NCI-H2171 treated with DMSO at 0.1 percent for 48 hours (cell line): ENCODE data around the gene RASAL1.
A peak's percentile ranks its signal among the peaks of the same experiment; 100 is the strongest.

ENCODE experiments used
- DNase-seq: peaks from one replicate; lab custom pipeline; 2025; lab: John Stamatoyannopoulos, UW

RASAL1 gene

GRCh38 chr12:113097716-113098440 is 37.7 kb downstream of the RASAL1 start:
- peak; percentile 97 for DNase-seq

- DNase-seq: peak; percentile 76
Measured at GRCh38 chr12:113096675-113097461, 38.7 kb downstream of the RASAL1 start.

DNA sequence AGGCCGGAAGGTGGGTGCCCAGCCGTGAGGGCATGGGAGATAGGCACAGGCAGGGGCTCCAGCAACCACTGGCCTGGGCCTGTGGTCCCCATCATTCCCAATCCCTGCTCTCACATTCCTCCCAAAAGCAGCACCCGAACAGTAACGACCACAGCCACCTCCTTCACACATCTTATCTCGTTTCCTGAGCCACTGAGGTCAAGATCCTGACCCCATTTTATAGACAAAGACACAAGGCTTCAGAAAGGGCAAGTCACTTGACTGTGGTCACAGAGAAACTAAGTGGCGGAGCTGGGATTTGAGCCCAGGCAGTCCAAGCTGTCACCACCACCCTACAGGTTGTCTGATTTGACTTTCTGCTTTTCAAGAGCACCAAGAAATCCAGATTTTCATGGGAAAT is 40.2 kb downstream of the RASAL1 start:
- no peak for DNase-seq

DNA sequence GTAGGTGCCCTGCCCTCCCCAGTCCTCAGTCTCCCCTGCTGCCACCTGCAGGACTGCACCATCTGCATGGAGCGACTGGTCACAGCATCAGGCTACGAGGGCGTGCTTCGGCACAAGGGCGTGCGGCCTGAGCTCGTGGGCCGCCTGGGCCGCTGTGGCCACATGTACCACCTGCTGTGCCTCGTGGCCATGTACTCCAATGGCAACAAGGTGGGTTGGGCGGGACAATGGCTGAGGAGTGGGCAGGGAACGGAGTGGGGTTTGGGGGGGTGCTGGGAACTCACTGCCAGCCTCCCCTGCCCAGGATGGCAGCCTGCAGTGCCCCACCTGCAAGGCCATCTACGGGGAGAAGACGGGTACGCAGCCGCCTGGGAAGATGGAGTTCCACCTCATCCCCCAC is 40.8 kb downstream of the RASAL1 start:
- no peak for DNase-seq

DNA sequence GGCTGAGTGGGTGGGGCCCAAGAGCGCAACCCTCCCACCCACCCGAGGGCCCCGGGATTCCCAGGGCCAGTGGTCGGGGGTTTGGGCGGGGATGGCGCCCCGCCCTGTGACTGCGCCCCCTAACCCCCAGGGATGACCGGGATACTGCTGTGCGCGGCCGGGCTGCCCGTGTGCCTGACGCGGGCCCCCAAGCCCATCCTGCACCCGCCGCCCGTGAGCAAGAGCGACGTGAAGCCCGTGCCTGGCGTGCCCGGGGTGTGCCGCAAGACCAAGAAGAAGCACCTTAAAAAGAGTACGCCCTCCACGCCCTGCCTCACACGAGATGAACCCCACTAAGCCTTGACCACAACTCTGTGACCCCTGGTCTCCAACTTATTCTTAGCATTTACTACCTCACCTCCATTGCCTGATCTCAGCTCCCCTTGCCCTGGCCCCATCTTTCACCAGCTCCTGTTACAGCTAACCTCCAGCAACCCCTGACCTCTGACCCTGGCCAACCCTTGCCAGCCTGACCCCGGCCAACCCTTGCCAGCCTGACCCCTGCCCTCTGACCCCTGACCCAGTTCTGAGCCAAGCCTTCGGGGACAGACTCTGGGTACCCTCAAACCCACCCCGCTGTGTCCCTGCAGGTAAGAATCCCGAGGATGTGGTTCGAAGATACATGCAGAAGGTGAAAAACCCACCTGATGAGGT is 42.0 kb downstream of the RASAL1 start:
- DNase-seq: no peak

- DNase-seq: no peak
Measured at GRCh38 chr12:113092607-113093408, 42.8 kb downstream of the RASAL1 start.

DNA sequence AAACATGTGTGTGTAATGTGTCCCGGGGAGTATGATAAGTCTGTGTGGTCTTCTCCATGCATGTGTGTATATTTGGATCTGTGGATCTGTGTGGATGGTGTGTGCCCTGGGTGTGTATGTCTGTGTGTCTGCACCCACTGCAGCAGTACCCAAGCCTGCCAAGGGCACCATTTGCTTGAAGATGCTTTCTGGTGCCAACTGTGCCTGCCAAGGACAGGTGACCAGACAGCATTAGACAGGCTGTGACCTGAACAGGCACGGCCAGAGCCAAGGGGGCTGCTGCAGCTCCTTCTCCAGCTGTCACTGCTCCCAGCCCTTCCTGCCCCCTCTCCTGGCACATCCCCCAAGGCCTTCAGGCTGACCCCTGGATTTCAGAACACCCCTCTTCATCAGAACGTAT is 44.1 kb downstream of the RASAL1 start:
- DNase-seq: no peak

DNA sequence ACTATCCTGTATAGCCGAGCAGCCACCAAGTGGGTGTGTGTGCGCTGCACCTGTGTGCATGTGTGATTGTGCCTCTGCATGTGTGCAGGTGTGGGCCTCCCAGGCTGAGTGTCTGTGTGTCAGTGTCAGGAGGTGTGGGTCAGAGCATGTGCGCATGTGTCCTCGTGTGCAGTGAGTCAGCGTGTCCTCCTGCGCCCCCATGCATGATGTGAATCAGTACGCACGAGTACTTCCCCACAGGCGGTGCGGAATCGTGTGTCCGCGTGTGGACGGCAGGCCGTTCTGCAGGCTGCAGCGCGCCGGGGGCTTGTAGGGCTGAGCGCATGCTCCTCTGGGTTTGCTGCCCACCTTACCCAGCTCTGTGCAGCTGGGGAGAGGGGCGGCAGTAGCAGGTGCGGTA is 44.8 kb downstream of the RASAL1 start:
- DNase-seq: no peak

DNA sequence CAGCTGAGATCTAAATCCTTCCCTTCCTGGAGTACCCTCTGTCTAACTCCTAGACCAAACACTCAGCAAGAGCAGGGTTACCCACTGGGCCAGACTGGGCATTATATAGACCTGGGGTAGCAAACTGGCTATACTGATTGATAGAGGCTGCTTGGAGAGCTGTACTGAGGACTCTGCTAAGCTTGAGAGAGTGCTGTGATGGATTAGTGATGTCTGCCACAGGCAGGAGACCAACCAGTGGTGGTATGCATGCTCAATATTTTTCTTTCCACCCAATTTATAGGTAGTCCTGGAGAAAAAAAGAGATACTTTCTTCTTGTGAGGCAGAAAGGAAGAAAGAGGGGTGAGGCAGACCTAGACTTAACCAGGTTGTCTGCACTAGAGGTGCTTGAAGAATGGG is 45.7 kb downstream of the RASAL1 start:
- DNase-seq: no peak

GRCh38 chr12:113088971-113089756 is 46.4 kb downstream of the RASAL1 start:
- no peak for DNase-seq

DNA sequence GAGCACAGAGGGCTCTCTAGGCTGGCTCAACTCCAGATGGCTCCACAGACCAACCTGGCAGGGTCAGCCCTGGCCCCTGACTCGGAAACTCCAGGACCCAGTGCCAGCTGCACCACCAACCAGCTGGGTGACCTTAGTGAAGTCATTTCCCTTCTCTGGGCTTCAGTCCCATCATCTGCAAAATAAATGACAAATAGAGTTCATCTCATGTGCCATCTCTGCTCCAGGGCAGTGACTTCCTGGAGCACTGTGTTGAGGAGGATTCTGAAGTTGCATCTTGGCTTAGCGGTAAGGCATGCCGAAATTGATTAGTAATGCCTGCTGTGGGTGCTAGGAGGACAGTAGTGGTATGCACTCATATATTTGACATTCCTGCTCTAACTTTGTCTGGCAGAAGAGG is 47.5 kb downstream of the RASAL1 start:
- no peak for DNase-seq

GRCh38 chr12:113087193-113087592 is 48.4 kb downstream of the RASAL1 start:
- no peak for DNase-seq

DNA sequence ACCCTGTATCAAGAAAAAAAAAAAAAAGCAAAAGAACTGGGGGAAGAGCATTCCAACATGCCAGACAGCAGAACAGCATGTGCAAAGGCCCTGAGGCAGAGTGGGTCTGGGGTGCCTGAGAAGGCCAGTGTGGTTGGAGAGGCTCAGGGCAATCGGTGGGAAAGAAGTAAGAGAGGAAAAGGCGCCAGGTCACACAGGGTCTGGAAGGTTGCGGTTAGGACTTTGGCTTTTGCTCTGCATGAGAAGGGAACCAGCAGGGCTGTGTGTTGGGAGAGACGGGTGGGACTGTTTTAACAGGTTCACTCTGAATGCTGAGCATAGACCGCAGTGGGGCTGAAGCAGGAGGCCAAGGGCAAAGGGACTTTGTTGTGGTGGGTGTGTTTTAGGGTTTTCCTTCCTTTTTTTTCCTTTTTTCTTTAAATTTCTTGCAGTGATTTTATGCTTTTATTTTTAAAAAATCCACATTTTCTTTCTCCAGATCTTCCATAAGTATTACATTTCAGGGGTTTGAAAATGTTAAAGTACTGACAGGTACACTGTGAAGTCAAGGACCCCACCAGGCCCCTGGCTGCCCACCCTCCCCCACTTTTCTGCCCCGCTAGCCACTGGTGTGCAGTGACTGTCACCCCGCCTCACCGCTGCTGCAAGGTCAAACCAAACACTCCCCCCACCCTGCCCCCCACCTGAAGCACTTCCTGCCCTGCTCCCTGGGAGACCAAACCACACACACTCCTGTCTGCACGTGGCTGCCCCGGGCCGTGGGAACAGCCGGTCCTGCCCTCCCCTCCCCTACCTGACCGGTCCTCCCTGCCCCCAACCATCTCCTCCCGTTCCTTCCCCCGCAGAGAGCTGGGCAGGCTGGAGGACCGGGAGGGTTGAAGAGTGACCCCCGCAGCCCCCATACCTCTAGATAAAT is 49.1 kb downstream of the RASAL1 start:
- no peak for DNase-seq

DNA sequence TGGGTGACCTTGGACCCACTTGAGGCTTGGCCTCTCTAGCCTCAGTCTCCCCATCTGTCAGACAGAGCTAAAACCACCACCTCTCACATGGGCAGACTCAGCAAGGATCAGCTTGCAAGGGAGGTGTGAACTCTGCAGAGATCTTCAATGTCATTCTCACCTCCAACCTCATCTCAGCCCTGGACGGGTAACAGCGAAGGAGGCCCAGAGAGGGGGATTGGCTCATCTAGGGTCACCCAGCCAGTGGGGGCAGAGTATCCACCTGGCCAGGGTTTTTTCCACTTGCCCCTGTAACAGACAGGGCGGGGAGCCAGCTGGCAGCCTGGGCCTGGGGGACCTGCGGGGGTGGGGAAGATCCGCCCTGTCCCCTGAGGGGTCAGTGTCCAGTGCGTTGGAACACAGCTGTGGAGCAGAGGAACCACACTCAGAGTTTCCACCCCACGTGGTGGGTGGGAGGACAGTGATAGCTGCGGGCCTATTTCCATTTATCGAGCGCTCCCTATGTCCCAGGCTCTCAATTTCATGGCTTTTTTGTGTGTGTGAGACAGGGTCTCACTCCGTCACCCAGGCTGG is 51.6 kb downstream of the RASAL1 start:
- DNase-seq: no peak

GRCh38 chr12:113082486-113083148 is 52.9 kb downstream of the RASAL1 start:
- no peak for DNase-seq

- DNase-seq: no peak
Measured at GRCh38 chr12:113081873-113082272, 53.7 kb downstream of the RASAL1 start.

GRCh38 chr12:113077859-113078255 is 57.7 kb downstream of the RASAL1 start:
- no peak for DNase-seq

GRCh38 chr12:113077057-113077858 is 58.3 kb downstream of the RASAL1 start:
- no peak for DNase-seq
